DND-41 (cell line): ENCODE results near the gene TMEM132D.
A peak's percentile ranks its signal among the peaks of the same experiment; 100 is the strongest.

Experiments
- ATAC-seq: fragments of 200-7000 bp; cut with Tn5 transposase; 3 replicates; pipeline ENCODE4 v1.9.1; 2021; ENCODE audit warnings: low read depth; ENCODE audit not compliant: insufficient read depth
- DNase-seq: peaks from one replicate; pipeline ENCODE4 v3.0.0-alpha.2; 2020
- H2AFZ ChIP-seq: 2 replicates; pipeline ENCODE4 v1.6.0; 2012; ENCODE audit warnings: low read depth, low read length
- H3K27ac ChIP-seq: 2 replicates; pipeline ENCODE4 v1.5.1; 2012; ENCODE audit warnings: low read length, inconsistent platforms
- H3K27me3 ChIP-seq: fragments of 200-600 bp; sonication (generic); 2 replicates; pipeline ENCODE4 v1.6.0; 2012; ENCODE audit warnings: low read length, mild to moderate bottlenecking, inconsistent platforms; ENCODE audit not compliant: insufficient read depth, poor library complexity
- H3K36me3 ChIP-seq: 2 replicates; pipeline ENCODE4 v1.5.1; 2012; ENCODE audit warnings: low read length, inconsistent platforms; ENCODE audit not compliant: insufficient read depth
- H3K4me1 ChIP-seq: 2 replicates; pipeline ENCODE4 v1.5.1; 2012; ENCODE audit warnings: mild to moderate bottlenecking, low read length; ENCODE audit not compliant: insufficient read depth
- H3K4me2 ChIP-seq: 2 replicates; pipeline ENCODE4 v1.6.0; 2012; ENCODE audit warnings: mild to moderate bottlenecking, moderate library complexity, low read length, inconsistent platforms; ENCODE audit not compliant: insufficient read depth
- H3K4me3 ChIP-seq, 2 experiments: fragments of 200-600 bp in 1 of 2; shearing (Covaris generic) in 1 of 2; 2 replicates each; pipeline ENCODE4 v1.5.1; 2012 to 2016; ENCODE audit warnings: inconsistent platforms in 2 of 2, low read length in 2 of 2, mild to moderate bottlenecking in 2 of 2, low read depth in 1 of 2, moderate library complexity in 1 of 2
- H3K79me2 ChIP-seq: 2 replicates; pipeline ENCODE4 v1.6.0; 2012; ENCODE audit warnings: low read length, inconsistent platforms; ENCODE audit not compliant: insufficient read depth
- H3K9ac ChIP-seq: 2 replicates; pipeline ENCODE4 v1.6.0; 2012; ENCODE audit warnings: low read depth, mild to moderate bottlenecking, inconsistent platforms, low read length, moderate library complexity
- H3K9me3 ChIP-seq: 2 replicates; pipeline ENCODE4 v1.5.1; 2012; ENCODE audit warnings: low read length, moderate library complexity, mild to moderate bottlenecking, inconsistent platforms; ENCODE audit not compliant: insufficient read depth, severe bottlenecking
- H4K20me1 ChIP-seq: 2 replicates; pipeline ENCODE4 v1.6.0; 2012; ENCODE audit warnings: low read length; ENCODE audit not compliant: insufficient read depth
- EZH2 ChIP-seq: IDR thresholded peaks from 3 replicates; pipeline ENCODE4 v1.6.1; 2012; ENCODE audit warnings: borderline replicate concordance, low read depth, mild to moderate bottlenecking, moderate library complexity, low read length, inconsistent platforms; ENCODE audit not compliant: severe bottlenecking
- TF ChIP-seq, protein P1 (sequence below): IDR thresholded peaks from 2 replicates; pipeline ENCODE4 v1.5.1; 2012; ENCODE audit warnings: borderline replicate concordance, low read length, moderate library complexity, mild to moderate bottlenecking; ENCODE audit not compliant: poor library complexity, severe bottlenecking; ENCODE audit errors: extremely low read depth

Gene TMEM132D

DNA sequence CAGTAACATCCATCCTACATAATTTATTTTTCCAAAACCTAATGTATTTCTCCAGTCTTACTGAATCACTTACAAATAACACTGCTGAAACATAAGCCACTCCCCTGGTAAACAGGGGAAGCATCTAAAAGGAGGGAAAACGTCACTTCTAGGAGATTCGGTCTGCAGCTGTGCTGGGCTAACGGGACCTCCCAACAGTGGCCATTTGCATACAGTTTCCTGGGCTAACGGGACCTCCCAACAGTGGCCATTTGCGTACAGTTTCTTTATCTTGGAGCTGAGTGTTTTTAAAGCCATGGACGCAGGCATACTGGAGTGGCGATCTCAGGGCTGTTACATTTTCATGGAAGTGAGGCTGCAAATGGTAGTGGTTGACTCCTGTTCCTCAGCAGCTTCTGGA, 242.9 kb downstream of the TMEM132D start:
- Histone ChIP-seq H3K27ac (no peak overlapping the region), H3K4me2 (no peak overlapping the region), H3K4me1 (no peaks in the 10 kb centered on the region), H3K36me3 (no peaks in the 10 kb centered on the region), H3K9ac (no peak overlapping the region), H4K20me1 (no peaks in the 10 kb centered on the region), H3K79me2 (no peaks in the 10 kb centered on the region), H2AFZ (no peak overlapping the region), H3K9me3 (no peaks in the 10 kb centered on the region), H3K4me3 (no peak overlapping the region), H3K27me3 (no peaks in the 10 kb centered on the region)
- ATAC-seq (no peak), DNase-seq (no peak)
- no peak for TF ChIP-seq EZH2
- TF ChIP-seq, protein P1, sequence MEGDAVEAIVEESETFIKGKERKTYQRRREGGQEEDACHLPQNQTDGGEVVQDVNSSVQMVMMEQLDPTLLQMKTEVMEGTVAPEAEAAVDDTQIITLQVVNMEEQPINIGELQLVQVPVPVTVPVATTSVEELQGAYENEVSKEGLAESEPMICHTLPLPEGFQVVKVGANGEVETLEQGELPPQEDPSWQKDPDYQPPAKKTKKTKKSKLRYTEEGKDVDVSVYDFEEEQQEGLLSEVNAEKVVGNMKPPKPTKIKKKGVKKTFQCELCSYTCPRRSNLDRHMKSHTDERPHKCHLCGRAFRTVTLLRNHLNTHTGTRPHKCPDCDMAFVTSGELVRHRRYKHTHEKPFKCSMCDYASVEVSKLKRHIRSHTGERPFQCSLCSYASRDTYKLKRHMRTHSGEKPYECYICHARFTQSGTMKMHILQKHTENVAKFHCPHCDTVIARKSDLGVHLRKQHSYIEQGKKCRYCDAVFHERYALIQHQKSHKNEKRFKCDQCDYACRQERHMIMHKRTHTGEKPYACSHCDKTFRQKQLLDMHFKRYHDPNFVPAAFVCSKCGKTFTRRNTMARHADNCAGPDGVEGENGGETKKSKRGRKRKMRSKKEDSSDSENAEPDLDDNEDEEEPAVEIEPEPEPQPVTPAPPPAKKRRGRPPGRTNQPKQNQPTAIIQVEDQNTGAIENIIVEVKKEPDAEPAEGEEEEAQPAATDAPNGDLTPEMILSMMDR: no peak

DNA sequence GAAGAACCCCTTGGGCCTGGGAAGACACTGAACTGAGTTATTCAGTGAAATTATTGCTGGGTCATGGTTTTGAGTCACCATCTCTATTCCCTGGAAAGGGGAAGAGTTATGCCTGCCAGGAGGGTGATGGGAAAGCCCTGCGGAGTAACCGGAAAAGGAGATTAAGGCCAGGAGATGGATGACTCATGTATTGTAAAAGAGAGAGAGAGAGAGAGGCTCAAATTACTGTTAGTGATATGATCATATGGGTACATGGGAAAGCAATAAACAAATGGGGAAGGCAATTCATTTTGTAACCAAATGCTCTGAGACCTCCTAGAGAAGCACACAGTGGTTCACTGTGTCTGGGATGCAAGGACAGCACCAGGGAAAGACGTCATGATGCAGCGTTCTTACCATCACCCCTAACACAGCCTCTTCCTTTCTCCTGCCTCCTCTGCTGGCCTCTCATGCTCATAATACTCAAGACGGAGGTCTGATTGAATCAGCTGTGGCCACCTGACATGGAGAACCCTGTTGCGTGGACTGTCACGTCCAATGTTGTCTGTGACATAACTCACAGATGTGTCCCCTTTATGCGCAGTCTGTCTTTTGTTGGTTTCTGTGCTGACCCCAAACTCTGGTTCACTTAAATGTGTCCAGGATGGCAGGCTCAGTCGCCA, 243.7 kb downstream of the TMEM132D start:
- Histone ChIP-seq H3K9me3 (no peaks in the 10 kb centered on the region), H3K27ac (no peak overlapping the region), H3K79me2 (no peaks in the 10 kb centered on the region), H3K27me3 (no peaks in the 10 kb centered on the region), H4K20me1 (no peaks in the 10 kb centered on the region), H3K4me2 (no peak overlapping the region), H3K4me3 (no peak overlapping the region), H3K9ac (no peak overlapping the region), H2AFZ (no peak overlapping the region), H3K4me1 (no peaks in the 10 kb centered on the region), H3K36me3 (no peaks in the 10 kb centered on the region)
- ATAC-seq: no peak
- TF ChIP-seq, protein P1: no peak
- TF ChIP-seq EZH2: no peak
- no peak for DNase-seq

DNA sequence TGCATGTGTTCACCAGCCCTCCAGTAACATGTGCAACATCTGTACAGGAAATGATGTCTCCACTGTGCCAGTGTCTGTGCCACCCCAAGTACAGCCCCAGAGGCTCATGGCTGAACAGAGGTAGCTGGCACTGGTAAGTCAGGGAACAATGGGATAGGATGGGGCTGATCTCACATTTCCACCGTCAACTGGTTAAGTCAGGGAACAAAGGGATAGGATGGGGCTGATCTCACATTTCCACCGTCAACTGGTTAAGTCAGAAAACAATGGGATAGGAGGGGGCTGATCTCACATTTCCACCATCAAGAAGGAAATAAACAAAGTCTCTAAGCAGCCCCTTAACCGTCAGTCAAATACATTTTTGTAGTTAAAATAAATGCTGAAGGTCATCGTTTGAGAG, 246.6 kb downstream of the TMEM132D start:
- Histone ChIP-seq H3K79me2 (no peaks in the 10 kb centered on the region), H4K20me1 (no peaks in the 10 kb centered on the region), H3K4me1 (no peaks in the 10 kb centered on the region), H2AFZ (no peak overlapping the region), H3K36me3 (no peaks in the 10 kb centered on the region), H3K27me3 (no peaks in the 10 kb centered on the region), H3K27ac (no peak overlapping the region), H3K4me2 (no peak overlapping the region), H3K4me3 (no peak overlapping the region), H3K9me3 (peaks cover 3% of the 10 kb centered on the region), H3K9ac (no peak overlapping the region)
- ATAC-seq: peak; percentile 45; the same call in 1 of the 3 replicates
- no peak for DNase-seq
- no peak for TF ChIP-seq EZH2
- TF ChIP-seq, protein P1: no peak
